Hepatocyte (in vitro differentiated cells): Measurements from ENCODE around the gene CLEC3B. TPM values are rescaled to one million over a fixed set of nuclear protein-coding genes. Genes with fewer than 3 reads are reported as not detected.

Experiments used
- DNase-seq: peaks from one replicate; pipeline ENCODE4 v3.0.0-alpha.2; 2016; ENCODE audit warnings: low spot score
- H2AFZ ChIP-seq: fragments of 200-600 bp; sonication (generic); 2 replicates; pipeline ENCODE4 v1.6.0; 2016; ENCODE audit warnings: antibody characterized with exemption, mild to moderate bottlenecking
- H3K27ac ChIP-seq: fragments of 200-600 bp; sonication (generic); 2 replicates; pipeline ENCODE4 v1.5.1; 2016; ENCODE audit warnings: mild to moderate bottlenecking
- H3K27me3 ChIP-seq: fragments of 200-600 bp; sonication (generic); 2 replicates; pipeline ENCODE4 v1.6.1; 2016
- H3K36me3 ChIP-seq: fragments of 200-600 bp; sonication (generic); replicated peaks from 2 replicates; pipeline ENCODE4 v1.5.1; 2016; ENCODE audit warnings: low read depth; ENCODE audit not compliant: insufficient read depth
- H3K4me1 ChIP-seq: fragments of 200-600 bp; sonication (generic); 2 replicates; pipeline ENCODE4 v1.5.1; 2016; ENCODE audit warnings: mild to moderate bottlenecking, moderate library complexity; ENCODE audit not compliant: insufficient read depth
- H3K4me2 ChIP-seq: fragments of 200-600 bp; sonication (generic); 2 replicates; pipeline ENCODE4 v1.6.0; 2016
- H3K4me3 ChIP-seq: fragments of 200-600 bp; sonication (generic); 2 replicates; pipeline ENCODE4 v1.5.1; 2016; ENCODE audit warnings: mild to moderate bottlenecking
- H3K79me2 ChIP-seq: fragments of 200-600 bp; sonication (generic); 2 replicates; pipeline ENCODE4 v1.6.0; 2017; ENCODE audit warnings: mild to moderate bottlenecking
- H3K9me2 ChIP-seq: fragments of 200-600 bp; sonication (generic); replicated peaks from 2 replicates; pipeline ENCODE4 v1.6.0; 2017; ENCODE audit warnings: mild to moderate bottlenecking; ENCODE audit not compliant: insufficient read depth
- H3K9me3 ChIP-seq: fragments of 200-600 bp; sonication (generic); 2 replicates; pipeline ENCODE4 v1.5.1; 2016; ENCODE audit warnings: low read depth, mild to moderate bottlenecking
- H4K20me1 ChIP-seq: fragments of 200-600 bp; sonication (generic); 2 replicates; pipeline ENCODE4 v1.6.0; 2016; ENCODE audit warnings: mild to moderate bottlenecking; ENCODE audit not compliant: insufficient read depth, poor library complexity, severe bottlenecking
- EZH2 ChIP-seq: fragments of 200-600 bp; sonication (generic); IDR thresholded peaks from 2 replicates; pipeline ENCODE4 v1.6.1; 2016; ENCODE audit warnings: antibody characterized with exemption, mild to moderate bottlenecking, borderline replicate concordance
- EZH2phosphoT487 ChIP-seq: fragments of 200-600 bp; sonication (generic); IDR thresholded peaks from one replicate; pipeline ENCODE4 v1.6.1; 2018; ENCODE audit warnings: antibody characterized with exemption, mild to moderate bottlenecking, low read depth, moderate library complexity; ENCODE audit not compliant: unreplicated experiment, severe bottlenecking
- WGBS: methylation state at CpG from one replicate; pipeline ENCODE4 v1.1.6; 2016; ENCODE audit warnings: low lambda C conversion rate; ENCODE audit errors: missing lambda C conversion rate; 5-methylcytosine and 5-hydroxymethylcytosine counted together
- polyA plus RNA-seq: library from polyadenylated mRNA; unstranded; fragments of >200 nt; fragmentation: Nextera tagmentation; extraction: Ambion mirVana; gene quantifications from 2 replicates; pipeline ENCODE4 v1.2.1, GENCODE V29; 2016
- total RNA-seq: library from RNA; depleted of rRNA; stranded (reverse); fragments of >200 nt; gene quantifications from 2 replicates; pipeline ENCODE4 v1.2.3, GENCODE V29; 2014
- TF ChIP-seq, protein P1 (sequence below): fragments of 200-600 bp; sonication (generic); IDR thresholded peaks from 2 replicates; pipeline ENCODE4 v1.5.1; 2016; ENCODE audit warnings: antibody characterized with exemption, mild to moderate bottlenecking; ENCODE audit not compliant: poor library complexity

CLEC3B gene
- total and polyA plus RNA-seq, 2 experiments from 2014 or later: 1.3 to 1.7 TPM

DNA sequence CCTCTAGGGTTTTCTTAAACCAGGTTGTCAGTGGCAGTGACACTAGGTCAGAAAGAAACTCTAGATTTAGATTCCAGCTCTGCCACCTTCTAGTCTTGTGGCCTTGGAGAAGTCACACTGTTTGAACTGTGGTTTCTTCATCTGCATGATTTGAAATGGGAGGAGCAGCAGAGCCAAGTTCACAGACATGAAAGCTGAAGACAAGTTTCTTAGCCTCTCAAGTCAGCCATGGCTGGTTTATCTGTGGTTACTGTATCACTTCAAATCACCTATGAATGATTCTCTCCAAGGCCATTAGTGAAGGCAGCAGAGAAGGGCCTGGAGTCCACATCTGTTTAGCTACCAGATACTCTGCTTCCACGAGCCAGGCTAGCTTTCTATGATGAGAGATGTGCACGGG is 15.6 kb downstream of the CLEC3B start:
- H3K4me3 ChIP-seq: no peak overlapping the region
- no peak overlapping the region for H2AFZ ChIP-seq
- H4K20me1 ChIP-seq: no peaks in the 10 kb centered on the region
- no peaks in the 10 kb centered on the region for H3K36me3 ChIP-seq
- no peaks in the 10 kb centered on the region for H3K9me3 ChIP-seq
- no peaks in the 10 kb centered on the region for H3K9me2 ChIP-seq
- H3K27ac ChIP-seq: no peak overlapping the region
- no peak for DNase-seq
- TF ChIP-seq, protein P1, sequence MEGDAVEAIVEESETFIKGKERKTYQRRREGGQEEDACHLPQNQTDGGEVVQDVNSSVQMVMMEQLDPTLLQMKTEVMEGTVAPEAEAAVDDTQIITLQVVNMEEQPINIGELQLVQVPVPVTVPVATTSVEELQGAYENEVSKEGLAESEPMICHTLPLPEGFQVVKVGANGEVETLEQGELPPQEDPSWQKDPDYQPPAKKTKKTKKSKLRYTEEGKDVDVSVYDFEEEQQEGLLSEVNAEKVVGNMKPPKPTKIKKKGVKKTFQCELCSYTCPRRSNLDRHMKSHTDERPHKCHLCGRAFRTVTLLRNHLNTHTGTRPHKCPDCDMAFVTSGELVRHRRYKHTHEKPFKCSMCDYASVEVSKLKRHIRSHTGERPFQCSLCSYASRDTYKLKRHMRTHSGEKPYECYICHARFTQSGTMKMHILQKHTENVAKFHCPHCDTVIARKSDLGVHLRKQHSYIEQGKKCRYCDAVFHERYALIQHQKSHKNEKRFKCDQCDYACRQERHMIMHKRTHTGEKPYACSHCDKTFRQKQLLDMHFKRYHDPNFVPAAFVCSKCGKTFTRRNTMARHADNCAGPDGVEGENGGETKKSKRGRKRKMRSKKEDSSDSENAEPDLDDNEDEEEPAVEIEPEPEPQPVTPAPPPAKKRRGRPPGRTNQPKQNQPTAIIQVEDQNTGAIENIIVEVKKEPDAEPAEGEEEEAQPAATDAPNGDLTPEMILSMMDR: no peak
- no peak for TF ChIP-seq EZH2phosphoT487
- TF ChIP-seq EZH2: no peak
- H3K4me2 ChIP-seq: no peak overlapping the region
- peaks cover 6% of the 10 kb centered on the region for H3K27me3 ChIP-seq
- peaks cover under 1% of the 10 kb centered on the region for H3K4me1 ChIP-seq
- 89% methylated on average over 2 of the region's 2 CpGs for WGBS
- H3K79me2 ChIP-seq: no peaks in the 10 kb centered on the region

DNA sequence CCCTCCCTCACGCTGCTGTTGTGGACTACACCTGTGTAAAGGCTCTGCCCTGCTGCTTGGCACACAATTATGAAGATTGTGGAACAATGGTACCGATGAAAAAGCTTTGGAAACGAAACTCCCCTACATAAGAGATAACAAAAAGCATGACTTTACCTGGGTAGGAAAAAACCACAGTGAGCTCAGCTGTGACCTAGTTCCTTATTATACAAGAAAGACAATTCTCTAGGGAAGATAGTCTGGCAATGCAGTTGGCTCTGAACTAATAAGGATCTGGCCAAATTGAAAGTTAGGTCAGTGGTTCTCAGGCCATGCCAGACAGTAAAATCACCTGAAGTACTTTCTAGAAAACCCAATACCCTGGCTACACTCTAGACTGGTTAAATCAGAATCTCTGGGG is 16.1 kb downstream of the CLEC3B start:
- no peaks in the 10 kb centered on the region for H4K20me1 ChIP-seq
- peaks cover under 1% of the 10 kb centered on the region for H3K27me3 ChIP-seq
- H3K9me3 ChIP-seq: no peaks in the 10 kb centered on the region
- H3K27ac ChIP-seq: no peak overlapping the region
- no peak for TF ChIP-seq EZH2
- no peak for TF ChIP-seq EZH2phosphoT487
- TF ChIP-seq, protein P1: no peak
- H3K4me2 ChIP-seq: no peak overlapping the region
- no peaks in the 10 kb centered on the region for H3K36me3 ChIP-seq
- 89% methylated on average over 3 of the region's 3 CpGs for WGBS
- no peak for DNase-seq
- H3K9me2 ChIP-seq: no peaks in the 10 kb centered on the region
- H3K4me3 ChIP-seq: no peak overlapping the region
- H3K4me1 ChIP-seq: no peaks in the 10 kb centered on the region
- H2AFZ ChIP-seq: no peak overlapping the region
- H3K79me2 ChIP-seq: no peaks in the 10 kb centered on the region

DNA sequence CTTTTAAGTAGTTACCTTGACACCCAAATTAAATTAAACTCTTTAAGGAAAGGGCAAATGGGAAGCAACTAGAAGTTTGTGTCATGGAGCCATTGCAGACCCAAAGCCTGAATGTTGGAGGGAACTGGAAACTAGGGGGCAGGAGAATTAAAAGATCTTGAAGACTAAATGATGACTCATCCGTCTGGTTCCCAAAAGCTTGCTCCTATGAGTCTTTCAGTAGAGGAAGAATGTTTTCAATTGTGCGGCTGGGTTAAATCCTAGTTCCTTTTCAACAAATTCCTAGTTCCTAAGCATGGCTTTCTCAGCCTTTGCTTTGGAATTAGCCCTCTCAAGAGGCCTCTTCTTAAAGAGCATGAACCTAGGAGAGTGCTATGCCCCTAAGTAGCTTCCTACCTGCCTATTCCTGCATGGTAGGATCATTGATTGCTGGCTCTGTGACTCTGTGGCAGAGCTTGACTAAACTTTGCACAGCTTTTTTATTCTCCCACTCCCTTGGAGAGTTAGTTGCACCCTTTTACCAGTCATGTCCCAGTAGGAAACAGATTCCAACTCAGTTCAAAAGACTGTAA is 17.7 kb downstream of the CLEC3B start:
- 62% methylated on average over 2 of the region's 2 CpGs for WGBS
- no peaks in the 10 kb centered on the region for H3K36me3 ChIP-seq
- no peaks in the 10 kb centered on the region for H4K20me1 ChIP-seq
- H3K27me3 ChIP-seq: no peaks in the 10 kb centered on the region
- TF ChIP-seq EZH2 (no peak), EZH2phosphoT487 (no peak)
- TF ChIP-seq, protein P1: no peak
- DNase-seq: peak; percentile 50
- no peaks in the 10 kb centered on the region for H3K4me1 ChIP-seq
- H3K4me2 ChIP-seq: no peak overlapping the region
- no peak overlapping the region for H2AFZ ChIP-seq
- H3K4me3 ChIP-seq: no peak overlapping the region
- no peaks in the 10 kb centered on the region for H3K9me3 ChIP-seq
- no peaks in the 10 kb centered on the region for H3K79me2 ChIP-seq
- H3K27ac ChIP-seq: no peak overlapping the region
- H3K9me2 ChIP-seq: no peaks in the 10 kb centered on the region
